AG09309 (cell line): ENCODE data around the gene PARP8.
"Not testable (repeated sequence)": the region's sequence is repeated elsewhere in the genome, so short reads cannot be mapped to it uniquely, and the experiment has no call there.

Source experiments
- DNase-seq: peaks from one replicate; pipeline ENCODE4 v3.0.0-alpha.2; 2010; ENCODE audit warnings: low read depth
- H3K4me3 ChIP-seq: 2 replicates; pipeline ENCODE4 v1.5.1; 2011; ENCODE audit warnings: mild to moderate bottlenecking, low read depth, low read length, moderate library complexity; ENCODE audit not compliant: control insufficient read depth
- TF ChIP-seq, protein P1 (sequence below): IDR thresholded peaks from 2 replicates; pipeline ENCODE4 v1.5.1; 2011; ENCODE audit warnings: mild to moderate bottlenecking, low read depth, low read length, inconsistent platforms; ENCODE audit not compliant: insufficient read depth, control insufficient read depth; ENCODE audit errors: missing control alignments

PARP8 gene

DNA sequence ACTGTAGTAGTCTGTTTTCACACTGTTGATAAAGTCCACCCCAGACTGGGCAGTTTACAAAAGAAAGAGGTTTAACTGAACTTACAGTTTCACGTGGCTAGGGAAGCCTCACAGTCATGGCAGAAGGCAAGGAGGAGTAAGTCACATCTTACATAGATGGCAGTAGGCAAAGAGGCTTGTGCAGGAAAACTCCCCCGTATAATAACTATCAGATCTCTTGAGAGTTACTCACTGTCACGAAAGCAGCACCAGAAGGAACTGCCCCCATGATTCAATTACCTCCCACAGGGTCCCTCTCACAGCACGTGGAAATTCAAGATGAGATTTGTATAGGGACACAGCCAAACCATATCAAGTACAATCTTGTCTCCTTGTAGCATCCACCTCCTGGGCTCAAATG is 21.1 kb downstream of the PARP8 start:
- TF ChIP-seq, protein P1, sequence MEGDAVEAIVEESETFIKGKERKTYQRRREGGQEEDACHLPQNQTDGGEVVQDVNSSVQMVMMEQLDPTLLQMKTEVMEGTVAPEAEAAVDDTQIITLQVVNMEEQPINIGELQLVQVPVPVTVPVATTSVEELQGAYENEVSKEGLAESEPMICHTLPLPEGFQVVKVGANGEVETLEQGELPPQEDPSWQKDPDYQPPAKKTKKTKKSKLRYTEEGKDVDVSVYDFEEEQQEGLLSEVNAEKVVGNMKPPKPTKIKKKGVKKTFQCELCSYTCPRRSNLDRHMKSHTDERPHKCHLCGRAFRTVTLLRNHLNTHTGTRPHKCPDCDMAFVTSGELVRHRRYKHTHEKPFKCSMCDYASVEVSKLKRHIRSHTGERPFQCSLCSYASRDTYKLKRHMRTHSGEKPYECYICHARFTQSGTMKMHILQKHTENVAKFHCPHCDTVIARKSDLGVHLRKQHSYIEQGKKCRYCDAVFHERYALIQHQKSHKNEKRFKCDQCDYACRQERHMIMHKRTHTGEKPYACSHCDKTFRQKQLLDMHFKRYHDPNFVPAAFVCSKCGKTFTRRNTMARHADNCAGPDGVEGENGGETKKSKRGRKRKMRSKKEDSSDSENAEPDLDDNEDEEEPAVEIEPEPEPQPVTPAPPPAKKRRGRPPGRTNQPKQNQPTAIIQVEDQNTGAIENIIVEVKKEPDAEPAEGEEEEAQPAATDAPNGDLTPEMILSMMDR: no peak
- no peak for DNase-seq

DNA sequence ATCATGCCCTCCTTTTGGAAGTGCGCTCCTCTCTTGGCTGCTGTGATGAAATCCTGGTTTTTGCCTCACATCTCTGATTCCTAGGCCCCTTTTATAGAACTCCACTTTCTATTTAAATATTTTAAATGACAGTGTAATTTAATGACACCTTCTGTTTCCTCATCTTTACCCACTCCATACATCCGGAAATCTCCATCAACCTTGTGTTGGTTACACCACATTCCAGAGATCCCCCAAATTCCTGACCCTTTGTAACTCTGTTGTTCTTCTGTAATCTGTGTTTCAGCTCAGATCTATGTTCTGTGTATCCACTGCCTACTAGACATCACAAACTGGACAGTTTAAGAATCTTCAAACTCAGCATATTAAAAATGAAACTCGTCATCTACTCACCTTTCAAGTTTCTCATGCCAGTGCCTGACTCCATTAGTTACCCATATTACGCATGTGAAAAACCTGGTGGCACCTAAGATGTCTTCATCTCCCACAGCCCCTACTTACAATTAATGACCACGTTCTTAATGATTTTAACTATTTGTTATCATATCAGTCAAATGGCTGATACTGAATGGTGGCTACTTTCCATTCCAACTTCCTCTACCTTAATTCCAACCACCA is 25.1 kb downstream of the PARP8 start:
- H3K4me3 ChIP-seq: no peak overlapping the region
- TF ChIP-seq, protein P1: no peak
- no peak for DNase-seq

More for the DNA sequence above, 21.1 kb downstream of the PARP8 start:
- no peak overlapping the region for H3K4me3 ChIP-seq

DNA sequence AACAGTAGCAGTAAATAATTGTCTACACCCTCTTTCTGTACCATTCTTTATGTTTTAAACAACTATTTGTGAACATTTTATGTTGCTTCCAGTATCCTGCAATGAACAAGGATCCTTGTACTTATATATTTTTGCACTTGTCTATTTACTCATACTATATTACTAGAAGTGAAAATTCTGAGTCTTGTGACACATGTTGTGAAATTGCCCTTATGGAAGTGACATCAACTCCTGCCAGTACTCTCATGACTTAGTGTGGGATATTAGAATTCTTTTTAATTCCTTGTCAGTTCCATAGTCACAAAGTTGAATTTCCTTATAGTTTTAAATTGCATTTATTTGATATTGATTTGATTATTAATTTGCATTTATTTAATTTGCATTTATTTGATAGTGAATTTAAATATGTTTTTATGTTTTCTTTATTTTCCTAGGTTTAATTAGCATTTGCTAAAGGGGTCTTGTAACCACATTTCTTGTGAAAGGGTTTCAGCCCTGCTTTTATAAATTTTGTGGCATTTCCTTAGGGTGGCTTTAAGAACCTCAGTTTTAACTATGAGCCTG is 27.7 kb downstream of the PARP8 start:
- no peak for DNase-seq
- H3K4me3 ChIP-seq: no peak overlapping the region
- TF ChIP-seq, protein P1: no peak

DNA sequence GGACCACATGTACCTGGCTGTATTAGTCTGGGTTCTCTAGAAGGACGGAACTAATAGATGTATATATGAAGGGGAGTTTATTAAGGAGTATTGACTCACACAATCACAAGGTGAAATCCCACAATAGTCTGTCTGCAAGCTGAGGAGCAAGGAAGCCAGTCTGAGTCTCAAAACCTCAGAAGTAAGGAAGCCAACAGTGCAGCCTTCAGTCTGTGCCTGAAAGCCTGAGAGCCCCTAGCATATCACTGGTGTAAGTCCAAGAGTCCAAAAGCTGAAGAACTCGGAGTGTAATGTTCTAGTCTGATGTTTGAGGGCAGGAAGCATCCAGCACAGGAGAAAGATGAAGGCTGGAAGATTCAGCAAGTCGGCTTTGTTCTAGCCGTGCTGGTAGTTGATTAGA is 28.2 kb downstream of the PARP8 start:
- DNase-seq, H3K4me3 ChIP-seq: not testable (repeated sequence)

DNA sequence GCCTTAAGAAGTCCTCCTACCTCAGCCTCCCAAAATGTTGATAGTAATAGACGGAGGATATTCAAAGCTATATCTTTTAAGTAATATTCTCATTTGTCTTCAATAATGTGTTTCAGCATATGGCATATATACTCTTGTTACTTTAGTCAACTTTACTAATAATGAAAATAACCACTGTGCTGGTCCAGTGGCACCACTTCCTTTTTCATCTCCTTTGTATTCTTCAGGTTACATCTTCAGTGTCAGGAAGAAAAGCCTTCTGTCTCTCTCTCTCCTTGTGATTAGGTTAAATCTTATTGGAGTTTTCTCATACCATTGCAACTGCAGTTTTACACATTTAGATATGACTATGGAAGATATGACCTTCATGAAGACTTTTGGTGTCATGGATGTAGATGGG is 31.3 kb downstream of the PARP8 start:
- no peak for DNase-seq
- TF ChIP-seq, protein P1: no peak
- H3K4me3 ChIP-seq: no peak overlapping the region

DNA sequence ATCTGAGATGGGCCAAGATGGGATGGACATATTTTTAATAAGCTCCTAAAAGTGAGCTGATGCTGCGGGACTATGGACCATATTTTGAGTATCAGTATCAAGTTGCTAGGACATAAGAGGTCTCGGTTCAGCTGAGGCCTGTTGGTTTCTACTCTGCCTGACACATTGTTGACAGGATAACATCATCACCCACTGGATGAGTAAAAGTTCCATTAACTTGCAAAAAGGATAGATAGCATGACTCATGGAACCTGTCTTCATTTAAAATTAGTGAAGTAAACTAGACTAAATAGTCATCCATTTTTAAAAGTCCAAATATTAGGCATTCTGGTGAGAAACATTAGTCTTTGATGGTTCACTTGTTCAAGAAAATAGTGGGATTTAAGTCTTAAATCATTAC is 33.3 kb downstream of the PARP8 start:
- TF ChIP-seq, protein P1: no peak
- H3K4me3 ChIP-seq: no peak overlapping the region
- no peak for DNase-seq

DNA sequence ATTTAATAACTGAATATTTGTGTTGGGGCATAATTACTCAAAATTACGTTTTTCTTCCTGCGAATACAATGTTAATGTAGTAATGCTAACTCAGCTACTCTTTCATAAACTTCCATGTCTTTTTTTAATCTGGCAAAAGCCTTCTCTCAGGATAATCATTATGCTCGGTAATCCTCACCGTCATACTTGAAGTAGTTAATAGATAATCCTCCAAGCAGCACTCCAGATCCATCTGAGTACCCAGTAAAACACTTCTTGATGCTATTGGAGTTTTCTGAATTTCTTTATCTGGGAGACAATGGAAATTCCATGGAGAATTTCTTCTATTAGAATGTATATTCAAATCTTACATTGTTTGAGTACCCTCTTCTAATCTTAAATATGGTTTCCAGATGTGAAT is 34.3 kb downstream of the PARP8 start:
- TF ChIP-seq, protein P1: no peak
- H3K4me3 ChIP-seq: no peak overlapping the region
- no peak for DNase-seq
